Anterior cingulate cortex (tissue), 58 donors: ENCODE results near the gene LCAT.
A peak's percentile ranks its signal among the peaks of the same experiment; 100 is the strongest.
"Not testable (repeated sequence)": the region's sequence is repeated elsewhere in the genome, so short reads cannot be mapped to it uniquely, and the experiment has no call there.

Experiments
- DNase-seq, 58 donors: peaks; one replicate each; lab custom pipeline; 2025; lab: John Stamatoyannopoulos, UW

LCAT gene

GRCh38 chr16:67950335-67950843, 6.5 kb upstream of the LCAT start:
- DNase-seq = no peak

- DNase-seq = no peak
These were observed 5.7 kb upstream of the LCAT start for GRCh38 chr16:67949645-67950044.

GRCh38 chr16:67948015-67948414, 4.1 kb upstream of the LCAT start:
- DNase-seq = no peak

GRCh38 chr16:67946966-67947558, 3.1 kb upstream of the LCAT start:
- no peak for DNase-seq

GRCh38 chr16:67946128-67946569, 2.2 kb upstream of the LCAT start:
- DNase-seq = no peak

- DNase-seq = no peak
These were observed 1.5 kb upstream of the LCAT start for GRCh38 chr16:67945392-67945933.

GRCh38 chr16:67944690-67945391, 921 bp upstream of the LCAT start:
- DNase-seq = no peak

GRCh38 chr16:67943256-67943618, 683 bp downstream of the LCAT start:
- no peak for DNase-seq

GRCh38 chr16:67942510-67943255, 1.2 kb downstream of the LCAT start:
- DNase-seq = no peak

- peak in 8 of 58 donors; percentile 7 to 42 (median 24) for DNase-seq
These were observed 1.8 kb downstream of the LCAT start for GRCh38 chr16:67942200-67942509.

- DNase-seq = no peak
These were observed 2.3 kb downstream of the LCAT start for GRCh38 chr16:67941469-67942199.

- no peak for DNase-seq
These were observed 3.4 kb downstream of the LCAT start for GRCh38 chr16:67940446-67941089.

GRCh38 chr16:67939507-67940445, 4.1 kb downstream of the LCAT start:
- no peak for DNase-seq

GRCh38 chr16:67937713-67938112, 6.2 kb downstream of the LCAT start:
- not testable (repeated sequence) for DNase-seq

- peak in 8 of 58 donors; percentile 25 to 59 (median 46) for DNase-seq
These were observed 6.9 kb downstream of the LCAT start for GRCh38 chr16:67936880-67937605.

- peak in 35 of 58 donors; percentile 17 to 71 (median 53) for DNase-seq
These were observed 7.6 kb downstream of the LCAT start, which contains the start of gene PSMB10 for GRCh38 chr16:67936124-67936879. PSMB10 (minus strand) TSS chr16:67936850; CDS start chr16:67936749, 101 bp downstream.

GRCh38 chr16:67935402-67936123, 8.4 kb downstream of the LCAT start:
- DNase-seq = peak; percentile 60 to 98 (median 94)
